Osteoblast (primary cell): ENCODE results near the gene FCER1G. TPM values are rescaled to one million over a fixed set of nuclear protein-coding genes. Genes with fewer than 3 reads are reported as not detected.

ENCODE experiments used
- DNase-seq: peaks from one replicate; pipeline ENCODE4 v3.0.0; 2011; ENCODE audit warnings: low spot score, mixed read lengths; ENCODE audit not compliant: insufficient read length; ENCODE audit errors: missing footprints
- H2AFZ ChIP-seq: 2 replicates; pipeline ENCODE4 v1.6.0; 2011; ENCODE audit warnings: mild to moderate bottlenecking, low read length
- H3K27ac ChIP-seq: 2 replicates; pipeline ENCODE4 v1.5.1; 2011; ENCODE audit warnings: mild to moderate bottlenecking, low read depth, low read length, moderate library complexity
- H3K27me3 ChIP-seq: 2 replicates; pipeline ENCODE4 v1.6.0; 2012; ENCODE audit warnings: mild to moderate bottlenecking, control low read depth, inconsistent platforms, low read length, moderate library complexity; ENCODE audit not compliant: insufficient read depth
- H3K36me3 ChIP-seq: 2 replicates; pipeline ENCODE4 v1.5.1; 2011; ENCODE audit warnings: mild to moderate bottlenecking, low read length, control low read depth, moderate library complexity; ENCODE audit not compliant: insufficient read depth
- H3K4me1 ChIP-seq: 2 replicates; pipeline ENCODE4 v1.5.1; 2011; ENCODE audit warnings: mild to moderate bottlenecking, low read length, control low read depth, moderate library complexity; ENCODE audit not compliant: insufficient read depth
- H3K4me2 ChIP-seq: 2 replicates; pipeline ENCODE4 v1.6.0; 2011; ENCODE audit warnings: mild to moderate bottlenecking, low read length; ENCODE audit not compliant: insufficient read depth
- H3K4me3 ChIP-seq: fragments of 200-600 bp; sonication (generic); 3 replicates; pipeline ENCODE4 v1.5.1; 2012; ENCODE audit warnings: mild to moderate bottlenecking, low read length, inconsistent platforms; ENCODE audit not compliant: insufficient read depth
- H3K79me2 ChIP-seq: 2 replicates; pipeline ENCODE4 v1.6.0; 2012; ENCODE audit warnings: mild to moderate bottlenecking, low read length, control low read depth, inconsistent platforms; ENCODE audit not compliant: insufficient read depth
- H3K9me3 ChIP-seq: 2 replicates; pipeline ENCODE4 v1.5.1; 2011; ENCODE audit warnings: low read depth, low read length, control low read depth
- H4K20me1 ChIP-seq: 2 replicates; pipeline ENCODE4 v1.6.0; 2012; ENCODE audit warnings: mild to moderate bottlenecking, low read length, control low read depth; ENCODE audit not compliant: insufficient read depth
- CTCF ChIP-seq: IDR thresholded peaks from 2 replicates; pipeline ENCODE4 v1.5.1; 2011; ENCODE audit warnings: mild to moderate bottlenecking, low read depth, low read length, moderate library complexity; ENCODE audit errors: extremely low read depth
- total RNA-seq: library from RNA; depleted of rRNA; stranded (reverse); fragments of >200 nt; gene quantifications from 2 replicates; pipeline ENCODE4 v1.2.3, GENCODE V29; 2012

Gene FCER1G
- total RNA-seq, 1 donor: 0.72 TPM

GRCh38 chr1:161187311-161187710, 27.8 kb upstream of the FCER1G start:
- peaks cover 15% of the 10 kb centered on the region for H3K36me3 ChIP-seq
- no peak overlapping the region for H3K27ac ChIP-seq
- H4K20me1 ChIP-seq: no peaks in the 10 kb centered on the region
- TF ChIP-seq CTCF: no peak
- H3K79me2 ChIP-seq: no peaks in the 10 kb centered on the region
- no peak overlapping the region for H3K4me2 ChIP-seq
- peaks cover 17% of the 10 kb centered on the region for H3K4me1 ChIP-seq
- no peak for DNase-seq
- no peak overlapping the region for H2AFZ ChIP-seq
- no peaks in the 10 kb centered on the region for H3K9me3 ChIP-seq
- H3K27me3 ChIP-seq: no peaks in the 10 kb centered on the region
- H3K4me3 ChIP-seq: no peak overlapping the region

- TF ChIP-seq CTCF: no peak
- DNase-seq: no peak
- peaks cover 17% of the 10 kb centered on the region for H3K36me3 ChIP-seq
Observed at GRCh38 chr1:161188381-161188780, 26.7 kb upstream of the FCER1G start.

GRCh38 chr1:161189036-161189435, 26.1 kb upstream of the FCER1G start:
- peaks cover 17% of the 10 kb centered on the region for H3K36me3 ChIP-seq
- TF ChIP-seq CTCF: no peak
- DNase-seq: no peak
- peak overlapping the region; percentile 74 for H3K27ac ChIP-seq
- H3K9me3 ChIP-seq: no peaks in the 10 kb centered on the region
- no peak overlapping the region for H3K4me3 ChIP-seq
- H3K4me2 ChIP-seq: no peak overlapping the region
- H3K79me2 ChIP-seq: no peaks in the 10 kb centered on the region
- no peaks in the 10 kb centered on the region for H3K27me3 ChIP-seq
- no peak overlapping the region for H2AFZ ChIP-seq
- H4K20me1 ChIP-seq: no peaks in the 10 kb centered on the region
- peaks cover 15% of the 10 kb centered on the region for H3K4me1 ChIP-seq

More at GRCh38 chr1:161188381-161188780, 26.7 kb upstream of the FCER1G start:
- Histone ChIP-seq H3K27me3 (no peaks in the 10 kb centered on the region), H4K20me1 (no peaks in the 10 kb centered on the region), H2AFZ (no peak overlapping the region), H3K4me1 (peaks cover 15% of the 10 kb centered on the region), H3K79me2 (no peaks in the 10 kb centered on the region), H3K9me3 (no peaks in the 10 kb centered on the region), H3K27ac (no peak overlapping the region), H3K4me3 (no peak overlapping the region), H3K4me2 (no peak overlapping the region)

- no peak overlapping the region for H3K27ac ChIP-seq
- DNase-seq: no peak
- TF ChIP-seq CTCF: no peak
Observed at GRCh38 chr1:161190962-161191521, 24.1 kb upstream of the FCER1G start.

More at GRCh38 chr1:161190962-161191521, 24.1 kb upstream of the FCER1G start:
- Histone ChIP-seq H2AFZ (no peak overlapping the region), H3K36me3 (peaks cover 17% of the 10 kb centered on the region), H3K4me2 (no peak overlapping the region), H4K20me1 (no peaks in the 10 kb centered on the region), H3K27me3 (no peaks in the 10 kb centered on the region), H3K9me3 (no peaks in the 10 kb centered on the region), H3K4me1 (peaks cover 3% of the 10 kb centered on the region), H3K79me2 (no peaks in the 10 kb centered on the region), H3K4me3 (no peak overlapping the region)
